GM12864 (cell line): Measurements from ENCODE around the gene ADGRG6.

Source experiments
- DNase-seq: peaks from one replicate; pipeline ENCODE4 v3.0.0-alpha.2; 2011; ENCODE audit warnings: low read depth
- H3K4me3 ChIP-seq: 2 replicates; pipeline ENCODE4 v1.5.1; 2011; ENCODE audit warnings: mild to moderate bottlenecking, low read depth, low read length, control low read depth
- CTCF ChIP-seq: IDR thresholded peaks from 2 replicates; pipeline ENCODE4 v1.5.1; 2011; ENCODE audit warnings: low read depth, mild to moderate bottlenecking, moderate library complexity, low read length, control low read depth, inconsistent platforms; ENCODE audit errors: missing control alignments

The ADGRG6 gene

GRCh38 chr6:142401838-142402237 lies 100.0 kb downstream of the ADGRG6 start:
- no peak for TF ChIP-seq CTCF
- no peak for DNase-seq
- H3K4me3 ChIP-seq: no peak overlapping the region

DNA sequence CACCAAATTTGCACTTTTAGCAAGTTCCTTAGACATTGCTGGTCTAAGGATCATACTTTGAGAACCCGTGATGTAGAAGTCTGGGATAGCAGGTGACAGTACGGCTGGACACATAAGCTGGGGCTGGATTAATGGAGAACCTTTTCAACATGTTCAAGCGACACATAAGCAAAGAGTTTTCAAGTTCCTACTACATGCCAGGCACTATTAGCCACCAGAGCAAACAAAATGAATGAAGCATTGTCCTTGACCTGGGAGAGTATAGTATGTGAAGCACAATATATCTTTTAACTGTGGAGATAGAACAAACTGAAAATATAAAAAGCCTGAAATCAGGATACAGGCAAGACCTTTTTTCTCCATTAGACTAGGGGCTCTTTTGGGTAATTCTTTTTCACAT lies 102.9 kb downstream of the ADGRG6 start:
- no peak for TF ChIP-seq CTCF
- no peak for DNase-seq
- H3K4me3 ChIP-seq: no peak overlapping the region

GRCh38 chr6:142406131-142406530 lies 104.3 kb downstream of the ADGRG6 start:
- no peak for TF ChIP-seq CTCF
- no peak for DNase-seq
- H3K4me3 ChIP-seq: no peak overlapping the region

GRCh38 chr6:142407685-142408273 lies 106.0 kb downstream of the ADGRG6 start:
- DNase-seq: no peak
- H3K4me3 ChIP-seq: no peak overlapping the region
- TF ChIP-seq CTCF: no peak

DNA sequence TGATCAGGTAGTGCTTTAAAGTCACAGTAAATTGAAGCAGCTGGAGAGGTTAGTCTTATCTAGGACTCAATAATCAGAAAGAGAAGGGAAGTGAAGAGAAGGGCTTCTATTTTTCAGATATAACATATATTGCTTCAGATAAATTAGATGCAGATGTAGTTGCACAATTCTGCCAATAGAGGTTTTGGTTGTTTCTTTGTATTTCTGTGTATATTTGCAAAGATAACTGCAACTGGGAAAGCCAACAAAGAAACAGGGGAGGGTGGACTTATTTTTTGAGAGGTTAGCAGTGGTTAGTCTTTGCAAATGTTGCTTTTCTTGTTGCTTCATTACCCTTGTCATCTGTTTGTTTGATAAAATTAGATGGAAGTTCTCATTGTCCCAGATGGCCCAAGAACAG lies 106.6 kb downstream of the ADGRG6 start:
- no peak for TF ChIP-seq CTCF
- no peak for DNase-seq
- no peak overlapping the region for H3K4me3 ChIP-seq

DNA sequence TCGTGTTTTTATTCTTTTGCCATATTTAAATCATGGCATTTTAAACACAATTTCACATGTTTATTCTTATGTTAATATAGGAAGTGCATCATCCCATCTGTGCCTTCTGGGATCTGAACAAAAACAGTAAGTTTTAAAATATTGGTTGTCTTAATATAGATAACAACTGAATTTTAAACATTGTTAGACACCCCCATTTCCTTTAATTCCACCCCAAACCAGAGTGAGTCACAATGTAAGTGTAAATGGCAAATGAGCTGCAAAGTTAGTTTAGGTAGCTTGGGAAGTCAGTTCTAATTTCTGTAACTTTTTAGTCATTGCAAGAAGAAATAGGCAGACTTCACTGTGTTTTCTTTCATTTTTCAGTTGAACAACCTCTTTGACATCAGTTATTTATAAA lies 108.0 kb downstream of the ADGRG6 start:
- H3K4me3 ChIP-seq: no peak overlapping the region
- no peak for DNase-seq
- TF ChIP-seq CTCF: no peak

DNA sequence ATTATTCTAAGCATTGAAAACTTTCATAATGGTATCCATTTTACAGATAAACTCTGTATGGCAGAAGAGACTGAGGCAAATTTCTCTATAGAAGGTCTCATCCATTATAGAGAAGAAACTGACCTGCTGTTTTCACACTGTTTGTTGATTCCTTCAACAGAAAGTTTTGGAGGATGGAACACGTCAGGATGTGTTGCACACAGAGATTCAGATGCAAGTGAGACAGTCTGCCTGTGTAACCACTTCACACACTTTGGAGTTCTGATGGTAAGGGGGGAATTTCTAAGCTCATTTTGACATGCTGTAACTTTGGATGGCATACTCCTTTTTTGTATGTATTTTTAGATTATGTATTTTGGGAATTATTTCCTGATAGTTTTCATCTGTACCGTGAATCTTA lies 109.3 kb downstream of the ADGRG6 start:
- no peak overlapping the region for H3K4me3 ChIP-seq
- TF ChIP-seq CTCF: no peak
- no peak for DNase-seq
